ENCODE data around the gene STK31. TPM values are rescaled to one million over a fixed set of nuclear protein-coding genes. Genes with fewer than 3 reads are reported as not detected.
A peak's percentile ranks its signal among the peaks of the same experiment; 100 is the strongest.
"Not testable (repeated sequence)": the region's sequence is repeated elsewhere in the genome, so short reads cannot be mapped to it uniquely, and the experiment has no call there.

The STK31 gene
- under 1 TPM; 0.15 to 0.21 TPM for total RNA-seq

- no peaks in the 10 kb centered on the region for H3K27me3 Mint-ChIP-seq
- POLR2A ChIA-PET = no interaction called here
- DNase-seq = no peak
- H3K36me3 Mint-ChIP-seq (ENCODE audit: low read depth) = peaks cover 8% of the 10 kb centered on the region
- no peak within 1 kb of the TSS for H3K4me3 Mint-ChIP-seq
- CTCF ChIA-PET = interaction anchor here (0.9 to 1.5 kb wide), 2 partner anchors 147 to 163 kb away, joined by 3 to 4 read pairs; no protein-coding TSS in a partner anchor
- peaks cover 12% of the 10 kb centered on the region for H3K9me3 Mint-ChIP-seq
- no peak within 1 kb of the TSS for H3K27ac Mint-ChIP-seq
- no peaks in the 10 kb centered on the region for H3K4me1 Mint-ChIP-seq
Observed at GRCh38 chr7:23710000-23710399, at the start of gene STK31. STK31 (plus strand) TSS chr7:23710219; CDS start chr7:23710286, 67 bp downstream.

- ChIA-PET CTCF (no interaction called here), POLR2A (no interaction called here)
- H3K27ac Mint-ChIP-seq = no peak overlapping the region
Observed at GRCh38 chr7:23661385-23661784, 48.6 kb upstream of the STK31 start.

GRCh38 chr7:23662124-23662983, 47.7 kb upstream of the STK31 start:
- DNase-seq = no peak
- Mint-ChIP-seq H3K4me3 (no peak overlapping the region), H3K4me1 (no peaks in the 10 kb centered on the region), H3K9me3 (peaks cover 3% of the 10 kb centered on the region), H3K36me3 (ENCODE audit: low read depth) (no peaks in the 10 kb centered on the region), H3K27me3 (no peaks in the 10 kb centered on the region), H3K27ac (no peak overlapping the region)
- ChIA-PET POLR2A (no interaction called here), CTCF (interaction anchor here (0.6 kb wide), 1 partner anchor 49 kb away, joined by 5 read pairs; no protein-coding TSS in a partner anchor)

More at GRCh38 chr7:23661385-23661784, 48.6 kb upstream of the STK31 start:
- Mint-ChIP-seq H3K27me3 (no peaks in the 10 kb centered on the region), H3K36me3 (ENCODE audit: low read depth) (no peaks in the 10 kb centered on the region), H3K9me3 (peaks cover 5% of the 10 kb centered on the region), H3K4me3 (no peak overlapping the region), H3K4me1 (no peaks in the 10 kb centered on the region)
- no peak for DNase-seq

GRCh38 chr7:23662984-23663313, 47.1 kb upstream of the STK31 start:
- Mint-ChIP-seq H3K36me3 (ENCODE audit: low read depth) (no peaks in the 10 kb centered on the region), H3K9me3 (peaks cover 2% of the 10 kb centered on the region), H3K4me3 (no peak overlapping the region), H3K27ac (no peak overlapping the region), H3K4me1 (no peaks in the 10 kb centered on the region), H3K27me3 (no peaks in the 10 kb centered on the region)
- ChIA-PET CTCF (no interaction called here), POLR2A (no interaction called here)
- no peak for DNase-seq

GRCh38 chr7:23664122-23664521, 45.9 kb upstream of the STK31 start:
- Mint-ChIP-seq H3K4me3 (no peak overlapping the region), H3K9me3 (no peaks in the 10 kb centered on the region), H3K27ac (no peak overlapping the region), H3K36me3 (ENCODE audit: low read depth) (no peaks in the 10 kb centered on the region), H3K27me3 (no peaks in the 10 kb centered on the region), H3K4me1 (no peaks in the 10 kb centered on the region)
- POLR2A ChIA-PET = no interaction called here
- CTCF ChIA-PET = no interaction called here
- no peak for DNase-seq

- no peak overlapping the region for H3K27ac Mint-ChIP-seq
- H3K27me3 Mint-ChIP-seq = peaks cover 21% of the 10 kb centered on the region
- DNase-seq = no peak
- ChIA-PET CTCF (no interaction called here), POLR2A (no interaction called here)
- no peak overlapping the region for H3K4me3 Mint-ChIP-seq
- no peaks in the 10 kb centered on the region for H3K36me3 Mint-ChIP-seq (ENCODE audit: low read depth)
- H3K9me3 Mint-ChIP-seq = no peaks in the 10 kb centered on the region
- no peaks in the 10 kb centered on the region for H3K4me1 Mint-ChIP-seq
Observed at GRCh38 chr7:23672033-23672432, 38.0 kb upstream of the STK31 start.

GRCh38 chr7:23679898-23680413, 30.1 kb upstream of the STK31 start, which contains the start of gene FAM221A:
FAM221A (plus strand) TSS chr7:23680199; CDS start chr7:23680219, 20 bp downstream.
- H3K4me3 Mint-ChIP-seq = peak within 1 kb of the TSS; percentile 85
- peak within 1 kb of the TSS; percentile 80 for H3K27ac Mint-ChIP-seq

GRCh38 chr7:23680414-23681405, 29.3 kb upstream of the STK31 start:
- POLR2A ChIA-PET = no interaction called here
- Mint-ChIP-seq H3K9me3 (no peaks in the 10 kb centered on the region), H3K36me3 (ENCODE audit: low read depth) (no peaks in the 10 kb centered on the region)

More at GRCh38 chr7:23679898-23680413, 30.1 kb upstream of the STK31 start, which contains the start of gene FAM221A:
- H3K27me3 Mint-ChIP-seq = peaks cover 11% of the 10 kb centered on the region
- no peaks in the 10 kb centered on the region for H3K36me3 Mint-ChIP-seq (ENCODE audit: low read depth)
- H3K4me1 Mint-ChIP-seq = peaks cover 17% of the 10 kb centered on the region
- peak; percentile 80 for DNase-seq
- ChIA-PET CTCF (no interaction called here), POLR2A (no interaction called here)
- H3K9me3 Mint-ChIP-seq = no peaks in the 10 kb centered on the region

GRCh38 chr7:23684041-23684440, 26.0 kb upstream of the STK31 start:
- H3K27me3 Mint-ChIP-seq; DNase-seq; H3K9me3 Mint-ChIP-seq; POLR2A ChIA-PET; H3K4me3 Mint-ChIP-seq; H3K36me3 Mint-ChIP-seq (ENCODE audit: low read depth); H3K27ac Mint-ChIP-seq: not testable (repeated sequence)
- CTCF ChIA-PET = interaction anchor here (1.4 to 2.4 kb wide), 2 partner anchors 13 to 411 kb away, joined by 4 to 6 read pairs; no protein-coding TSS in a partner anchor
- H3K4me1 Mint-ChIP-seq = peaks cover 15% of the 10 kb centered on the region

More at GRCh38 chr7:23680414-23681405, 29.3 kb upstream of the STK31 start:
- peak; percentile 50 for DNase-seq
- peaks cover 6% of the 10 kb centered on the region for H3K27me3 Mint-ChIP-seq
- CTCF ChIA-PET = interaction anchor here (1.1 kb wide), 1 partner anchor 134 kb away, joined by 4 read pairs; no protein-coding TSS in a partner anchor
- H3K4me1 Mint-ChIP-seq = peaks cover 17% of the 10 kb centered on the region
- peak overlapping the region; percentile 85 for H3K4me3 Mint-ChIP-seq
- peak overlapping the region; percentile 80 for H3K27ac Mint-ChIP-seq

GRCh38 chr7:23685731-23686130, 24.3 kb upstream of the STK31 start:
- Mint-ChIP-seq H3K27me3 (no peaks in the 10 kb centered on the region), H3K4me3 (no peak overlapping the region), H3K9me3 (no peaks in the 10 kb centered on the region), H3K36me3 (ENCODE audit: low read depth) (peaks cover 2% of the 10 kb centered on the region), H3K27ac (no peak overlapping the region), H3K4me1 (peaks cover 6% of the 10 kb centered on the region)
- no peak for DNase-seq
- POLR2A ChIA-PET = no interaction called here
- CTCF ChIA-PET = interaction anchor here (2.4 kb wide), 1 partner anchor 11 kb away, joined by 6 read pairs; no protein-coding TSS in a partner anchor

- H3K9me3 Mint-ChIP-seq = no peaks in the 10 kb centered on the region
- no peak overlapping the region for H3K4me3 Mint-ChIP-seq
- H3K36me3 Mint-ChIP-seq (ENCODE audit: low read depth) = peaks cover 2% of the 10 kb centered on the region
- peak overlapping the region; percentile 42 for H3K27ac Mint-ChIP-seq
- POLR2A ChIA-PET = no interaction called here
- no peaks in the 10 kb centered on the region for H3K27me3 Mint-ChIP-seq
- CTCF ChIA-PET = interaction anchor here (0.6 to 0.7 kb wide), 2 partner anchors 10 to 13 kb away, joined by 3 read pairs; no protein-coding TSS in a partner anchor
- no peaks in the 10 kb centered on the region for H3K4me1 Mint-ChIP-seq
- no peak for DNase-seq
Observed at GRCh38 chr7:23687011-23687410, 23.0 kb upstream of the STK31 start.

- H3K36me3 Mint-ChIP-seq (ENCODE audit: low read depth) = peaks cover 8% of the 10 kb centered on the region
- DNase-seq = no peak
- H3K4me1 Mint-ChIP-seq = no peaks in the 10 kb centered on the region
- H3K27me3 Mint-ChIP-seq = no peaks in the 10 kb centered on the region
- H3K4me3 Mint-ChIP-seq = no peak overlapping the region
- no peaks in the 10 kb centered on the region for H3K9me3 Mint-ChIP-seq
- ChIA-PET POLR2A (no interaction called here), CTCF (no interaction called here)
- no peak overlapping the region for H3K27ac Mint-ChIP-seq
Observed at GRCh38 chr7:23689165-23689564, 20.9 kb upstream of the STK31 start.
